ENCODE data around the gene CACNB1.

CACNB1 gene

GRCh38 chr17:39197380-39198185 lies at the start of gene CACNB1:
CACNB1 (minus strand) TSS chr17:39197669; CDS start chr17:39197495, 174 bp downstream.
- no peaks in the 10 kb centered on the region for H3K27me3 Mint-ChIP-seq
- H3K9me3 Mint-ChIP-seq = no peaks in the 10 kb centered on the region
- no peak within 1 kb of the TSS for H3K27ac Mint-ChIP-seq
- H3K4me3 Mint-ChIP-seq = peak within 1 kb of the TSS; percentile 95
- H3K36me3 Mint-ChIP-seq = peaks cover 18% of the 10 kb centered on the region
- H3K4me1 Mint-ChIP-seq = peaks cover 44% of the 10 kb centered on the region

- Mint-ChIP-seq H3K27ac (no peak overlapping the region), H3K4me1 (peaks cover 6% of the 10 kb centered on the region), H3K4me3 (no peak overlapping the region), H3K36me3 (no peaks in the 10 kb centered on the region), H3K27me3 (no peaks in the 10 kb centered on the region), H3K9me3 (no peaks in the 10 kb centered on the region)
Observed at GRCh38 chr17:39246274-39246673, 48.8 kb upstream of the CACNB1 start.

- no peak overlapping the region for H3K27ac Mint-ChIP-seq
- no peak overlapping the region for H3K4me3 Mint-ChIP-seq
- no peaks in the 10 kb centered on the region for H3K36me3 Mint-ChIP-seq
Observed at GRCh38 chr17:39244600-39245570, 47.4 kb upstream of the CACNB1 start.

GRCh38 chr17:39244016-39244599 lies 46.6 kb upstream of the CACNB1 start:
- H3K9me3 Mint-ChIP-seq = no peaks in the 10 kb centered on the region

More at GRCh38 chr17:39244600-39245570, 47.4 kb upstream of the CACNB1 start:
- peaks cover 8% of the 10 kb centered on the region for H3K4me1 Mint-ChIP-seq
- H3K9me3 Mint-ChIP-seq = no peaks in the 10 kb centered on the region
- no peaks in the 10 kb centered on the region for H3K27me3 Mint-ChIP-seq

GRCh38 chr17:39243155-39243554 lies 45.7 kb upstream of the CACNB1 start:
- H3K36me3 Mint-ChIP-seq = no peaks in the 10 kb centered on the region
- no peaks in the 10 kb centered on the region for H3K27me3 Mint-ChIP-seq
- no peak overlapping the region for H3K27ac Mint-ChIP-seq
- H3K4me1 Mint-ChIP-seq = peaks cover 25% of the 10 kb centered on the region
- no peak overlapping the region for H3K4me3 Mint-ChIP-seq
- H3K9me3 Mint-ChIP-seq = no peaks in the 10 kb centered on the region

More at GRCh38 chr17:39244016-39244599, 46.6 kb upstream of the CACNB1 start:
- Mint-ChIP-seq H3K4me1 (peaks cover 15% of the 10 kb centered on the region), H3K27ac (no peak overlapping the region), H3K36me3 (no peaks in the 10 kb centered on the region), H3K27me3 (no peaks in the 10 kb centered on the region), H3K4me3 (no peak overlapping the region)

GRCh38 chr17:39240631-39241030 lies 43.2 kb upstream of the CACNB1 start:
- H3K27me3 Mint-ChIP-seq = no peaks in the 10 kb centered on the region
- H3K9me3 Mint-ChIP-seq = no peaks in the 10 kb centered on the region
- no peak overlapping the region for H3K27ac Mint-ChIP-seq
- H3K4me1 Mint-ChIP-seq = peaks cover 39% of the 10 kb centered on the region
- no peak overlapping the region for H3K4me3 Mint-ChIP-seq
- H3K36me3 Mint-ChIP-seq = no peaks in the 10 kb centered on the region

- H3K27ac Mint-ChIP-seq = no peak overlapping the region
- H3K4me3 Mint-ChIP-seq = no peak overlapping the region
- no peaks in the 10 kb centered on the region for H3K9me3 Mint-ChIP-seq
- H3K27me3 Mint-ChIP-seq = no peaks in the 10 kb centered on the region
- peaks cover 41% of the 10 kb centered on the region for H3K4me1 Mint-ChIP-seq
- H3K36me3 Mint-ChIP-seq = no peaks in the 10 kb centered on the region
Observed at GRCh38 chr17:39239640-39240314, 42.3 kb upstream of the CACNB1 start.

- Mint-ChIP-seq H3K4me3 (peak overlapping the region; percentile 53), H3K4me1 (peaks cover 37% of the 10 kb centered on the region), H3K27me3 (no peaks in the 10 kb centered on the region), H3K36me3 (no peaks in the 10 kb centered on the region), H3K27ac (peak overlapping the region; percentile 38), H3K9me3 (no peaks in the 10 kb centered on the region)
Observed at GRCh38 chr17:39238311-39238972, 41.0 kb upstream of the CACNB1 start.

GRCh38 chr17:39237586-39237985 lies 40.1 kb upstream of the CACNB1 start:
- Mint-ChIP-seq H3K9me3 (no peaks in the 10 kb centered on the region), H3K36me3 (no peaks in the 10 kb centered on the region), H3K4me3 (no peak overlapping the region), H3K27me3 (no peaks in the 10 kb centered on the region), H3K27ac (no peak overlapping the region), H3K4me1 (peaks cover 37% of the 10 kb centered on the region)

GRCh38 chr17:39236981-39237441 lies 39.5 kb upstream of the CACNB1 start:
- H3K36me3 Mint-ChIP-seq = no peaks in the 10 kb centered on the region
- H3K4me1 Mint-ChIP-seq = peaks cover 41% of the 10 kb centered on the region
- no peak overlapping the region for H3K27ac Mint-ChIP-seq
- H3K9me3 Mint-ChIP-seq = no peaks in the 10 kb centered on the region
- no peaks in the 10 kb centered on the region for H3K27me3 Mint-ChIP-seq
- no peak overlapping the region for H3K4me3 Mint-ChIP-seq

- no peak overlapping the region for H3K27ac Mint-ChIP-seq
- no peaks in the 10 kb centered on the region for H3K27me3 Mint-ChIP-seq
- no peaks in the 10 kb centered on the region for H3K9me3 Mint-ChIP-seq
- H3K36me3 Mint-ChIP-seq = no peaks in the 10 kb centered on the region
- H3K4me1 Mint-ChIP-seq = peaks cover 46% of the 10 kb centered on the region
- no peak overlapping the region for H3K4me3 Mint-ChIP-seq
Observed at GRCh38 chr17:39236450-39236927, 39.0 kb upstream of the CACNB1 start.

- H3K27me3 Mint-ChIP-seq = no peaks in the 10 kb centered on the region
- H3K36me3 Mint-ChIP-seq = no peaks in the 10 kb centered on the region
- no peaks in the 10 kb centered on the region for H3K9me3 Mint-ChIP-seq
- H3K4me3 Mint-ChIP-seq = no peak overlapping the region
- peaks cover 47% of the 10 kb centered on the region for H3K4me1 Mint-ChIP-seq
- H3K27ac Mint-ChIP-seq = no peak overlapping the region
Observed at GRCh38 chr17:39235555-39236449, 38.3 kb upstream of the CACNB1 start.

GRCh38 chr17:39231591-39232551 lies 34.4 kb upstream of the CACNB1 start:
- peak overlapping the region; percentile 39 for H3K4me3 Mint-ChIP-seq
- peaks cover 6% of the 10 kb centered on the region for H3K27me3 Mint-ChIP-seq
- no peaks in the 10 kb centered on the region for H3K9me3 Mint-ChIP-seq
- no peaks in the 10 kb centered on the region for H3K36me3 Mint-ChIP-seq
- no peak overlapping the region for H3K27ac Mint-ChIP-seq
- peaks cover 23% of the 10 kb centered on the region for H3K4me1 Mint-ChIP-seq

All from activated naive CD4-positive, alpha-beta T cell treated with anti-CD3 and anti-CD28 coated beads, Interleukin-2, amount 50 U/mL, for 24 hours (primary cell).